RWPE2 (cell line): ENCODE data around the gene PRPF39.

Experiments used
- ATAC-seq: fragments of 200-7000 bp; cut with Tn5 transposase; 3 replicates; pipeline ENCODE4 v1.9.1; 2021; ENCODE audit warnings: low read depth
- DNase-seq: peaks from one replicate; pipeline ENCODE4 v3.0.0-alpha.2; 2020; ENCODE audit warnings: low spot score
- H3K27ac ChIP-seq: fragments of 450-650 bp; 2 replicates; pipeline ENCODE4 v1.5.1; 2017; ENCODE audit warnings: mild to moderate bottlenecking; ENCODE audit not compliant: poor library complexity, severe bottlenecking
- H3K27me3 ChIP-seq: fragments of 250-450 bp; sonication (Bioruptor Pico); 2 replicates; pipeline ENCODE4 v1.5.1; 2021; ENCODE audit warnings: mild to moderate bottlenecking, moderate library complexity; ENCODE audit not compliant: insufficient read depth, poor library complexity, severe bottlenecking
- H3K36me3 ChIP-seq: fragments of 250-450 bp; sonication (Bioruptor Pico); 2 replicates; pipeline ENCODE4 v1.5.1; 2020; ENCODE audit warnings: low read depth, mild to moderate bottlenecking, moderate library complexity
- H3K4me1 ChIP-seq: fragments of 250-450 bp; sonication (Bioruptor Pico); 2 replicates; pipeline ENCODE4 v1.5.1; 2021; ENCODE audit warnings: mild to moderate bottlenecking, moderate library complexity; ENCODE audit not compliant: insufficient read depth, poor library complexity, severe bottlenecking
- H3K4me3 ChIP-seq: fragments of 250-450 bp; sonication (Bioruptor Pico); 2 replicates; pipeline ENCODE4 v1.5.1; 2021; ENCODE audit warnings: mild to moderate bottlenecking, moderate library complexity; ENCODE audit not compliant: severe bottlenecking
- H3K9me3 ChIP-seq: fragments of 250-450 bp; sonication (Bioruptor Pico); 2 replicates; pipeline ENCODE4 v1.5.1; 2021; ENCODE audit warnings: mild to moderate bottlenecking, moderate library complexity; ENCODE audit not compliant: severe bottlenecking
- CTCF ChIP-seq: fragments of 450-650 bp; IDR thresholded peaks from one replicate; pipeline ENCODE4 v1.5.1; 2017; ENCODE audit warnings: mild to moderate bottlenecking, moderate library complexity; ENCODE audit not compliant: poor library complexity, severe bottlenecking

PRPF39 gene

GRCh38 chr14:45083976-45084722 lies at the start of gene PRPF39:
TSS of gene PRPF39 (plus strand) at chr14:45084116. CDS start at chr14:45095240, 11,124 bp downstream.
- peaks cover 9% of the 10 kb centered on the region; the same call in 1 of the 2 replicates for H3K36me3 ChIP-seq
- TF ChIP-seq CTCF: no peak
- H3K4me3 ChIP-seq: peak within 1 kb of the TSS; percentile 77
- H3K4me1 ChIP-seq: peaks cover 23% of the 10 kb centered on the region
- ATAC-seq: peak; percentile 88
- peak; percentile 96 for DNase-seq
- H3K27ac ChIP-seq: peak within 1 kb of the TSS; percentile 68
- H3K9me3 ChIP-seq: no peaks in the 10 kb centered on the region
- H3K27me3 ChIP-seq: no peaks in the 10 kb centered on the region

GRCh38 chr14:45034730-45035129 lies 49.2 kb upstream of the PRPF39 start:
- Histone ChIP-seq H3K27me3 (no peaks in the 10 kb centered on the region), H3K36me3 (peaks cover 58% of the 10 kb centered on the region), H3K27ac (no peak overlapping the region), H3K4me3 (no peak overlapping the region), H3K9me3 (no peaks in the 10 kb centered on the region), H3K4me1 (no peaks in the 10 kb centered on the region)
- ATAC-seq (no peak), DNase-seq (no peak)
- no peak for TF ChIP-seq CTCF

- Histone ChIP-seq H3K36me3 (peaks cover 35% of the 10 kb centered on the region), H3K27me3 (no peaks in the 10 kb centered on the region), H3K9me3 (no peaks in the 10 kb centered on the region), H3K27ac (no peak overlapping the region), H3K4me3 (no peak overlapping the region), H3K4me1 (no peaks in the 10 kb centered on the region)
- no peak; the same call in 2 of the 3 replicates for ATAC-seq
- no peak for TF ChIP-seq CTCF
- no peak for DNase-seq
These were observed 45.7 kb upstream of the PRPF39 start for GRCh38 chr14:45038256-45038655.

GRCh38 chr14:45038865-45039264 lies 45.1 kb upstream of the PRPF39 start:
- no peak for DNase-seq
- TF ChIP-seq CTCF: no peak
- Histone ChIP-seq H3K27me3 (no peaks in the 10 kb centered on the region), H3K9me3 (no peaks in the 10 kb centered on the region), H3K36me3 (peaks cover 36% of the 10 kb centered on the region), H3K4me1 (no peaks in the 10 kb centered on the region), H3K4me3 (no peak overlapping the region), H3K27ac (no peak overlapping the region)
- ATAC-seq: no peak

GRCh38 chr14:45039390-45039789 lies 44.5 kb upstream of the PRPF39 start:
- no peak for TF ChIP-seq CTCF
- DNase-seq (no peak), ATAC-seq (no peak)
- Histone ChIP-seq H3K27me3 (no peaks in the 10 kb centered on the region), H3K27ac (no peak overlapping the region), H3K9me3 (no peaks in the 10 kb centered on the region), H3K4me1 (no peaks in the 10 kb centered on the region), H3K4me3 (no peak overlapping the region), H3K36me3 (peaks cover 31% of the 10 kb centered on the region)
